Measurements from ENCODE around the gene RSAD1. TPM values are rescaled to one million over a fixed set of nuclear protein-coding genes. Genes with fewer than 3 reads are reported as not detected.

RSAD1 gene
- polyA plus RNA-seq, 3 donors = 20.6 to 40.0 (median 21.2) TPM

GRCh38 chr17:50445730-50446325 lies 32.8 kb upstream of the RSAD1 start:
- H3K4me1 Mint-ChIP-seq = no peaks in the 10 kb centered on the region
- no peak overlapping the region for H3K4me3 Mint-ChIP-seq
- Histone ChIP-seq H3K9ac (ENCODE audit: insufficient read depth, low read length, poor library complexity, severe bottlenecking) (no peak overlapping the region), H3K4me1 (ENCODE audit: control insufficient read depth in 1 of 2, insufficient read depth in 2 of 2, low read length in 2 of 2) (no peaks in the 10 kb centered on the region), H3K4me3 (replicated peaks in 1 of 3; ENCODE audit: low read depth in 2 of 3, low read length in 3 of 3) (no peak overlapping the region), H3K27ac (ENCODE audit: low read depth in 1 of 2, low read length in 2 of 2) (no peak overlapping the region), H3K4me2 (replicated peaks; ENCODE audit: extremely low read depth, low read length, poor library complexity, severe bottlenecking) (no peak overlapping the region), H3K9me3 (replicated peaks in 1 of 2; ENCODE audit: control insufficient read depth in 1 of 2, insufficient read depth in 1 of 2, low read length in 2 of 2) (no peaks in the 10 kb centered on the region), H3K79me2 (ENCODE audit: insufficient read depth, low read length) (no peaks in the 10 kb centered on the region), H3K36me3 (replicated peaks in 1 of 2; ENCODE audit: control insufficient read depth in 1 of 2, insufficient read depth in 2 of 2, low read length in 2 of 2) (no peaks in the 10 kb centered on the region), H2AFZ (ENCODE audit: insufficient read depth, low read depth, low read length, poor library complexity, severe bottlenecking) (no peak overlapping the region), H4K20me1 (ENCODE audit: insufficient read depth, low read length) (peaks cover 3% of the 10 kb centered on the region), H3K27me3 (ENCODE audit: control insufficient read depth in 2 of 2, insufficient read depth in 2 of 2, low read length in 2 of 2) (no peaks in the 10 kb centered on the region)
- H3K27ac Mint-ChIP-seq = no peak overlapping the region
- WGBS (ENCODE audit: insufficient coverage) = no CpG with 5 or more reads among the region's 1 CpG
- H3K9me3 Mint-ChIP-seq = peaks cover 0 to 2% (median 0%) of the 10 kb centered on the region in 7 donors
- peaks cover 0 to 2% (median 1%) of the 10 kb centered on the region in 3 donors for H3K27me3 Mint-ChIP-seq (ENCODE audit: low read depth in 3 of 3)
- intact Hi-C loops (cut with micrococcal nuclease) = no loop called here
- no peak for TF ChIP-seq CTCF (IDR thresholded peaks at IDR 0.05)
- H3K36me3 Mint-ChIP-seq = peaks cover 2 to 6% of the 10 kb centered on the region in 2 donors
- no peak for DNase-seq

- Histone ChIP-seq H3K36me3 (replicated peaks in 1 of 2; ENCODE audit: control insufficient read depth in 1 of 2, insufficient read depth in 2 of 2, low read length in 2 of 2) (no peaks in the 10 kb centered on the region), H3K79me2 (ENCODE audit: insufficient read depth, low read length) (no peaks in the 10 kb centered on the region)
- H3K9me3 Mint-ChIP-seq = peaks cover 0 to 2% (median 0%) of the 10 kb centered on the region in 7 donors
Measured at GRCh38 chr17:50447870-50448595, 30.6 kb upstream of the RSAD1 start.

More at GRCh38 chr17:50447870-50448595, 30.6 kb upstream of the RSAD1 start:
- Mint-ChIP-seq H3K4me1 (peaks cover 17% of the 10 kb centered on the region), H3K4me3 (no peak overlapping the region), H3K27me3 (ENCODE audit: low read depth in 3 of 3) (peaks cover 0 to 2% (median 1%) of the 10 kb centered on the region in 3 donors), H3K36me3 (peaks cover 2 to 6% of the 10 kb centered on the region in 2 donors), H3K27ac (no peak overlapping the region)
- Histone ChIP-seq H3K27ac (ENCODE audit: low read depth in 1 of 2, low read length in 2 of 2) (no peak overlapping the region), H3K4me1 (ENCODE audit: control insufficient read depth in 1 of 2, insufficient read depth in 2 of 2, low read length in 2 of 2) (peaks cover 18 to 20% of the 10 kb centered on the region in 2 donors), H2AFZ (ENCODE audit: insufficient read depth, low read depth, low read length, poor library complexity, severe bottlenecking) (no peak overlapping the region), H3K27me3 (ENCODE audit: control insufficient read depth in 2 of 2, insufficient read depth in 2 of 2, low read length in 2 of 2) (no peaks in the 10 kb centered on the region), H3K9ac (ENCODE audit: insufficient read depth, low read length, poor library complexity, severe bottlenecking) (no peak overlapping the region), H3K4me2 (replicated peaks; ENCODE audit: extremely low read depth, low read length, poor library complexity, severe bottlenecking) (no peak overlapping the region), H4K20me1 (ENCODE audit: insufficient read depth, low read length) (peaks cover 3% of the 10 kb centered on the region), H3K4me3 (replicated peaks in 1 of 3; ENCODE audit: low read depth in 2 of 3, low read length in 3 of 3) (no peak overlapping the region), H3K9me3 (replicated peaks in 1 of 2; ENCODE audit: control insufficient read depth in 1 of 2, insufficient read depth in 1 of 2, low read length in 2 of 2) (no peaks in the 10 kb centered on the region)
- no peak for TF ChIP-seq CTCF (IDR thresholded peaks at IDR 0.05)
- no peak for DNase-seq
- 97% methylated on average over 4 of the region's 7 CpGs for WGBS (ENCODE audit: insufficient coverage)
- intact Hi-C loops (cut with micrococcal nuclease) = no loop called here

Data from CD14-positive monocyte (primary cell).